Measurements from ENCODE around the gene ECD. TPM values are rescaled to one million over a fixed set of nuclear protein-coding genes. Genes with fewer than 3 reads are reported as not detected.

Gene ECD
- polyA plus RNA-seq, 3 donors = 14.1 to 20.2 (median 16.7) TPM

- peak overlapping the region in 1 of 2 donors; percentile 100 for H3K27ac ChIP-seq (ENCODE audit: low read depth in 1 of 2, low read length in 2 of 2)
- H3K9me3 Mint-ChIP-seq = peaks cover 0 to 7% (median 0%) of the 10 kb centered on the region in 7 donors
- H3K36me3 Mint-ChIP-seq = peaks cover 17 to 22% of the 10 kb centered on the region in 2 donors
- peaks cover 25% of the 10 kb centered on the region for H3K4me1 Mint-ChIP-seq
- H3K27me3 ChIP-seq (ENCODE audit: control insufficient read depth in 2 of 2, insufficient read depth in 2 of 2, low read length in 2 of 2) = no peaks in the 10 kb centered on the region
- intact Hi-C loops (cut with micrococcal nuclease) = loop anchor here (5.0 to 10.0 kb wide), 4 partner anchors 52 to 815 kb away; partner anchors contain the start of genes DNAJB12 (in 1 of the 2), DNAJC9 (in 1 of the 2), NUDT13 (in 1 of the 2) and P4HA1 (in 1 of the 2)
- no peak for DNase-seq
- no CpG with 5 or more reads among the region's 2 CpGs for WGBS (ENCODE audit: insufficient coverage)
- peaks cover 14 to 26% of the 10 kb centered on the region in 2 donors for H3K4me1 ChIP-seq (ENCODE audit: control insufficient read depth in 1 of 2, insufficient read depth in 2 of 2, low read length in 2 of 2)
- H3K27me3 Mint-ChIP-seq (ENCODE audit: low read depth in 3 of 3) = peaks cover 0 to 3% (median 0%) of the 10 kb centered on the region in 3 donors
- no peaks in the 10 kb centered on the region for H3K9me3 ChIP-seq (replicated peaks in 1 of 2; ENCODE audit: control insufficient read depth in 1 of 2, insufficient read depth in 1 of 2, low read length in 2 of 2)
- peak overlapping the region; percentile 94 to 98 (median 97) for H3K4me3 ChIP-seq (replicated peaks in 1 of 3; ENCODE audit: low read depth in 2 of 3, low read length in 3 of 3)
- TF ChIP-seq, protein P1, sequence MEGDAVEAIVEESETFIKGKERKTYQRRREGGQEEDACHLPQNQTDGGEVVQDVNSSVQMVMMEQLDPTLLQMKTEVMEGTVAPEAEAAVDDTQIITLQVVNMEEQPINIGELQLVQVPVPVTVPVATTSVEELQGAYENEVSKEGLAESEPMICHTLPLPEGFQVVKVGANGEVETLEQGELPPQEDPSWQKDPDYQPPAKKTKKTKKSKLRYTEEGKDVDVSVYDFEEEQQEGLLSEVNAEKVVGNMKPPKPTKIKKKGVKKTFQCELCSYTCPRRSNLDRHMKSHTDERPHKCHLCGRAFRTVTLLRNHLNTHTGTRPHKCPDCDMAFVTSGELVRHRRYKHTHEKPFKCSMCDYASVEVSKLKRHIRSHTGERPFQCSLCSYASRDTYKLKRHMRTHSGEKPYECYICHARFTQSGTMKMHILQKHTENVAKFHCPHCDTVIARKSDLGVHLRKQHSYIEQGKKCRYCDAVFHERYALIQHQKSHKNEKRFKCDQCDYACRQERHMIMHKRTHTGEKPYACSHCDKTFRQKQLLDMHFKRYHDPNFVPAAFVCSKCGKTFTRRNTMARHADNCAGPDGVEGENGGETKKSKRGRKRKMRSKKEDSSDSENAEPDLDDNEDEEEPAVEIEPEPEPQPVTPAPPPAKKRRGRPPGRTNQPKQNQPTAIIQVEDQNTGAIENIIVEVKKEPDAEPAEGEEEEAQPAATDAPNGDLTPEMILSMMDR (IDR thresholded peaks at IDR 0.05) = no peak
- peak overlapping the region; percentile 98 to 99 for H3K4me3 Mint-ChIP-seq
- peak overlapping the region; percentile 95 for H3K9ac ChIP-seq (ENCODE audit: insufficient read depth, low read length, poor library complexity, severe bottlenecking)
- peak overlapping the region; percentile 99 to 100 (median 100) for H3K27ac Mint-ChIP-seq
- H2AFZ ChIP-seq (ENCODE audit: insufficient read depth, low read depth, low read length, poor library complexity, severe bottlenecking) = peak overlapping the region; percentile 97
- H3K36me3 ChIP-seq (replicated peaks in 1 of 2; ENCODE audit: control insufficient read depth in 1 of 2, insufficient read depth in 2 of 2, low read length in 2 of 2) = peaks cover 12 to 24% of the 10 kb centered on the region in 2 donors
- peak overlapping the region; percentile 96 for H3K4me2 ChIP-seq (replicated peaks; ENCODE audit: extremely low read depth, low read length, poor library complexity, severe bottlenecking)
- H4K20me1 ChIP-seq (ENCODE audit: insufficient read depth, low read length) = peaks cover 10% of the 10 kb centered on the region
- H3K79me2 ChIP-seq (ENCODE audit: insufficient read depth, low read length) = peaks cover 70% of the 10 kb centered on the region
These were observed 836 bp downstream of the ECD start for GRCh38 chr10:73166972-73167371.

GRCh38 chr10:73163096-73163495 lies 4.7 kb downstream of the ECD start:
- Histone ChIP-seq H3K27ac (ENCODE audit: low read depth in 1 of 2, low read length in 2 of 2) (no peak overlapping the region), H2AFZ (ENCODE audit: insufficient read depth, low read depth, low read length, poor library complexity, severe bottlenecking) (no peak overlapping the region), H3K36me3 (replicated peaks in 1 of 2; ENCODE audit: control insufficient read depth in 1 of 2, insufficient read depth in 2 of 2, low read length in 2 of 2) (peaks cover 20 to 49% of the 10 kb centered on the region in 2 donors), H4K20me1 (ENCODE audit: insufficient read depth, low read length) (peaks cover 27% of the 10 kb centered on the region), H3K27me3 (ENCODE audit: control insufficient read depth in 2 of 2, insufficient read depth in 2 of 2, low read length in 2 of 2) (no peaks in the 10 kb centered on the region), H3K4me3 (replicated peaks in 1 of 3; ENCODE audit: low read depth in 2 of 3, low read length in 3 of 3) (no peak overlapping the region), H3K9me3 (replicated peaks in 1 of 2; ENCODE audit: control insufficient read depth in 1 of 2, insufficient read depth in 1 of 2, low read length in 2 of 2) (no peaks in the 10 kb centered on the region), H3K9ac (ENCODE audit: insufficient read depth, low read length, poor library complexity, severe bottlenecking) (no peak overlapping the region), H3K4me2 (replicated peaks; ENCODE audit: extremely low read depth, low read length, poor library complexity, severe bottlenecking) (no peak overlapping the region), H3K4me1 (ENCODE audit: control insufficient read depth in 1 of 2, insufficient read depth in 2 of 2, low read length in 2 of 2) (peaks cover 7 to 17% of the 10 kb centered on the region in 2 donors), H3K79me2 (ENCODE audit: insufficient read depth, low read length) (peaks cover 78% of the 10 kb centered on the region)
- no peak overlapping the region for H3K4me3 Mint-ChIP-seq
- WGBS (ENCODE audit: insufficient coverage) = no CpG with 5 or more reads among the region's 2 CpGs
- no peaks in the 10 kb centered on the region for H3K27me3 Mint-ChIP-seq (ENCODE audit: low read depth in 3 of 3)
- no peak overlapping the region for H3K27ac Mint-ChIP-seq
- intact Hi-C loops (cut with micrococcal nuclease) = loop anchor here (5.0 to 10.0 kb wide), 3 partner anchors 48 to 801 kb away; partner anchors contain the start of gene NUDT13 (in 2 of the 2)
- peaks cover 34 to 45% of the 10 kb centered on the region in 2 donors for H3K36me3 Mint-ChIP-seq
- peaks cover 25% of the 10 kb centered on the region for H3K4me1 Mint-ChIP-seq
- no peak for DNase-seq
- TF ChIP-seq, protein P1 (IDR thresholded peaks at IDR 0.05) = no peak
- peaks cover 0 to 7% (median 0%) of the 10 kb centered on the region in 7 donors for H3K9me3 Mint-ChIP-seq
